HAP-1 (cell line): ENCODE results near the gene MYOCOS.
"Not testable (repeated sequence)": the region's sequence is repeated elsewhere in the genome, so short reads cannot be mapped to it uniquely, and the experiment has no call there.

ENCODE experiments used
- DNase-seq, 2 experiments: peaks; one replicate each; pipeline ENCODE4 v3.0.0-alpha.2; 2016 to 2020; ENCODE audit warnings: low spot score in 2 of 2
- H3K27me3 ChIP-seq: fragments of 250-450 bp; sonication (Bioruptor Pico); 2 replicates; pipeline ENCODE4 v1.5.1; 2020; ENCODE audit warnings: low read depth, mild to moderate bottlenecking, moderate library complexity
- H3K36me3 ChIP-seq: fragments of 250-450 bp; sonication (Bioruptor Pico); replicated peaks from 2 replicates; pipeline ENCODE4 v1.5.1; 2020; ENCODE audit warnings: mild to moderate bottlenecking
- H3K4me1 ChIP-seq: fragments of 250-450 bp; sonication (Bioruptor Pico); 2 replicates; pipeline ENCODE4 v1.5.1; 2020; ENCODE audit warnings: mild to moderate bottlenecking
- H3K4me3 ChIP-seq: fragments of 250-450 bp; sonication (Bioruptor Pico); 2 replicates; pipeline ENCODE4 v1.5.1; 2020; ENCODE audit warnings: mild to moderate bottlenecking, moderate library complexity
- H3K9me3 ChIP-seq: fragments of 250-450 bp; sonication (Bioruptor Pico); 2 replicates; pipeline ENCODE4 v1.5.1; 2020; ENCODE audit warnings: mild to moderate bottlenecking, moderate library complexity
- in situ Hi-C: fragments of 300-500 bp; cut with MboI; formaldehyde crosslinking; loops from 3 replicates; pipeline ENCODE4 v1.14.3; 2020; ENCODE audit warnings: low sequenced_read_pairs, inconsistent platforms, mixed read lengths

Gene MYOCOS, protein sequence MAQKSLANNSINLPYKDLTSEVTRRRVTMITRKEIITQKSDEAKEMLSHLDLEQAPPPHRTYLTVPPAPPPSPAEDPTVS

DNA sequence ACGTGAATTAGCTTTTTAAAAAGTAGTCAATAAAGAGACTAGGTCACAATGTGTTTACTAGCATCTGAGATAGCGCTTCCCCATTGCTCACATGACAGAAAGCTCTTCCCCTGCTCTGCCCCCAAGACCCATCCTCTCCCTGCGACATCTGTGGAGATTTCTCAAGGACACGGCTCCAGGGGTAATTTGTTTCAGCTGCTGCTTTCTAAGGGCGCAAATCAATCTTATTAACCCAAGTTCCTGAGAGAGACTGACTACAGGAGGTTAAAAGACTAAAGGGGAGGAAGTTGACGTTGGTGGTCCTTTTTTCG is at the start of gene MYOCOS:
Gene MYOCOS, plus strand, starts transcription at position 92 of the 311 bp plus-strand sequence. CDS start 1,641 bp downstream, outside the sequence.
- Histone ChIP-seq H3K4me3 (no peak within 1 kb of the TSS), H3K4me1 (peaks cover 14% of the 10 kb centered on the region), H3K27me3 (no peaks in the 10 kb centered on the region), H3K9me3 (peaks cover 3% of the 10 kb centered on the region; the same call in 1 of the 2 replicates), H3K36me3 (no peaks in the 10 kb centered on the region)
- no peak for DNase-seq
- in situ Hi-C loops = no loop called here

DNA sequence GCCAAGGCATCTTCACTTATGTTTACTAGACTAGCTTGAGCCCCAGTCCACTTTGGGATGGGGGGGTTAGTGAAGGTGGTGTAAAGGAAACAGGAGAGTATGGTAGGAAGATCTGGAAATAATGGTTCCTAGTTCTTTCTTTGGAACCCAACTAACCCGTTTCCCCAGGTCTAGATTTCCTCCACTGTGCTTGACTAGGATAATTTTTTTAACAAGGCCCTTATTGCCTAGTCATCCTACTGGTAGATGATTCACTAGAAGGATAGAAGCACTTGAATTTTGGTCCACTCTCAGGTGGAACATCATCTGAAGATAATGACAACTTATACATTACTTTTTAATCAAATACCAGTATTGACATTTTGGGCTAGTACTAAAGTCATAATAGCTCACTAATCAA is 45.9 kb upstream of the MYOCOS start:
- Histone ChIP-seq H3K36me3 (peaks cover 80% of the 10 kb centered on the region), H3K4me3 (no peak overlapping the region)
- in situ Hi-C loops = no loop called here

DNA sequence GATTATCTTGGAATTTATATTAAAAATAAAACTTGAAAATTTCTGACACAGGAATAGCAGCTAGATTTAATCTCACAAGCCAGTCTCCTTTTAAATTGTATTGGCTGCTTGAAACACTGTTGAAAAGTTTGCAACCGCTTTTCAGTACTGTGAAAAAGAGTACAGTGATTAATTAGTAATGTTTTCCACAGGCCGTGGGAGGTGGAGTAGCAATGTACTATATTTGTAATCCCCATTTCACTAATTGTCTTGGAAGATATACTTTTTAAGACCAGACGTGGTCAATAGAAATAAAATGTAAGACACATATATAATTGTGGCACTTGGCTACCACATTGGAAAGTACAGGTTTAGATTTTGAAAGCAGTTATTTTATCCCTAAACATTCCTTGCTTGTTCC is 40.8 kb upstream of the MYOCOS start:
- peaks cover 80% of the 10 kb centered on the region for H3K36me3 ChIP-seq
- H3K4me1 ChIP-seq = no peaks in the 10 kb centered on the region
- DNase-seq = no peak

More for the DNA sequence above, 45.9 kb upstream of the MYOCOS start:
- Histone ChIP-seq H3K9me3 (no peaks in the 10 kb centered on the region), H3K4me1 (no peaks in the 10 kb centered on the region), H3K27me3 (no peaks in the 10 kb centered on the region)
- DNase-seq = no peak

DNA sequence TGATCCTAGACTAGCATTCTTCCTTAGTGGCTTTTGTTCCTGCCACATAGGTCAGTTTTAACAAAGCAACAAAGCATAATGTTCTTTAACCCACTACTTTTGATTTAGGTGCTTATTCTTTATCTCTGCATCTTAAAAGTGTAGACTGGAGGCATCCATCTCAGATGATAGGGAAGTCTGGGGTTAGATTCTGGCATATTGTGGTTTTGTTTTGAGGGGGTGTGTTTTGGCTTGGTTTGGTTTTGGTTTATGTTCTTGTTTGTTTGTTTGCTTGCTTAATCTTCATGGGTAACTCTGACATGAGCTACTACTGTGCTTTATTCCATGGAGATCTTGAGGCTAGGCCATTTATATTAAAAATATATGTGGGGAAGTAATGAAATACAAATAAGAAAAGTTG is 40.3 kb upstream of the MYOCOS start:
- Histone ChIP-seq H3K27me3 (no peaks in the 10 kb centered on the region), H3K4me3 (no peak overlapping the region), H3K4me1 (no peaks in the 10 kb centered on the region), H3K9me3 (no peaks in the 10 kb centered on the region), H3K36me3 (peaks cover 78% of the 10 kb centered on the region)
- no peak for DNase-seq
- in situ Hi-C loops = no loop called here

More for the DNA sequence above, 40.8 kb upstream of the MYOCOS start:
- no peaks in the 10 kb centered on the region for H3K27me3 ChIP-seq
- H3K9me3 ChIP-seq = no peaks in the 10 kb centered on the region
- H3K4me3 ChIP-seq = no peak overlapping the region
- in situ Hi-C loops = no loop called here

DNA sequence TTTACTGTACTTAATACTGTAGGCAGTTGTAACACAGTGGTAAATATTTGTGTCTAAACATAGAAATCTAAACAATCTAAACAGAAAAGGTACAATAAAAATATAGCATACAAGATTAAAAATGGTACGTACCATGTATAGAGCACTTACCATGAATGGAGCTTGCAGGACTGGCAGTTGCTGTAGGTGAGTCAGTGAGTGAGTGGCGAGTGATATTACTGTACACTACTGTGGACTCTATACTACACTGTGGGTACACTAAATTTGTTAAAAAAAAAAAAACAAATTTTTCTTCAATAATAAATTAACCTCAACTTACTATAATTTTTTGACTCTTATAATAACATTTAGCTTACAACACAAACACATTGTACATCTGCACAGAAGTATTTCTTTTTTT is 39.5 kb upstream of the MYOCOS start:
- no peaks in the 10 kb centered on the region for H3K9me3 ChIP-seq
- no peaks in the 10 kb centered on the region for H3K4me1 ChIP-seq
- H3K27me3 ChIP-seq = no peaks in the 10 kb centered on the region
- in situ Hi-C loops = no loop called here
- H3K36me3 ChIP-seq = peaks cover 78% of the 10 kb centered on the region
- H3K4me3 ChIP-seq = no peak overlapping the region
- no peak for DNase-seq

DNA sequence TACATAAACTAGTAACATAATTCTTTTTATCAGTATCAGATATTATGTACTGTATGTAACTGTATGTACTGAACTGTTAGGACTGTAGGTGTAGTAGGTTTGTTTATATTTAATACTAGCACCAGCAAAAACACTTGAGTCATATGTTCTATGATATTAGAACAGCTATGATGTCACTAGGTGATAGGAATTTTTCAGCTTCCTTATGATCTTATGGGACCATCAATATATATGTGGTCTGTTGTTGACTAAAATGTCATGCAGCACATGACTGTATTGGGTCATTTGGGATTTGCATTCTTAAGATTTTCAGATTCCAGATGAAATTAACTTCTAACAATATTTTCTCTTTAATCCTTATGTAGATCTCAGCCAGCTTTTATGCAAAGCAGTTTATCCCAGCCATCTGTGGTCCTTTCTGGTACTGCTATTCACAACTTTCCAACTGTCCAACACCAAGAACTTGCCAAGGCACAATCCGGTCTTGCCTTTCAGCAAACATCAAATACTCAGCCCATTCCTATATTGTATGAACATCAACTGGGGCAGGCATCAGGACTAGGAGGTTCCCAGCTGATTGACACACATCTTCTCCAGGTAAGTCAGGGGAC is 38.3 kb upstream of the MYOCOS start:
- in situ Hi-C loops = no loop called here
- Histone ChIP-seq H3K9me3 (no peaks in the 10 kb centered on the region), H3K27me3 (no peaks in the 10 kb centered on the region), H3K4me3 (no peak overlapping the region), H3K36me3 (peaks cover 80% of the 10 kb centered on the region), H3K4me1 (no peaks in the 10 kb centered on the region)
- DNase-seq = no peak

DNA sequence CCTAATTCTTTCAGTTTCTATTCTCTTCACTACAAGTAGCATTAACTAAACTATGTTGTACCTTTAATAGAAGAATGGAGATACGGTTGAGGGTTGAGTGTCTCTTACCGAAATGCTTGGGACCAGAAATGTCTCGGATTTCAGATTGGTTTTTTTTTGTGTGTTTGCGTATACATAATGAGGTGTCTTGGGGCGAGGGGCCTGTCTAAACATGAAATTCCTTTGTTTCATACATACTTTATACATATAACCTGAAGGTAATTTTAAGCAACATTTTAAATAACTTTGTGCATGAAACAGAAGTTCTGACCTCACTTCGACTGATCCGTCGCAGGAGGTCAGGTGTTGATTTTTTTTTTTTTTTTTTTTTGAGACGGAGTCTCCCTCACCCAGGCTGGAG is 36.3 kb upstream of the MYOCOS start:
- DNase-seq = no peak
- H3K27me3 ChIP-seq = no peaks in the 10 kb centered on the region
- no peak overlapping the region for H3K4me3 ChIP-seq
- H3K4me1 ChIP-seq = no peaks in the 10 kb centered on the region
- in situ Hi-C loops = no loop called here
- peaks cover 76% of the 10 kb centered on the region for H3K36me3 ChIP-seq
- H3K9me3 ChIP-seq = no peaks in the 10 kb centered on the region

DNA sequence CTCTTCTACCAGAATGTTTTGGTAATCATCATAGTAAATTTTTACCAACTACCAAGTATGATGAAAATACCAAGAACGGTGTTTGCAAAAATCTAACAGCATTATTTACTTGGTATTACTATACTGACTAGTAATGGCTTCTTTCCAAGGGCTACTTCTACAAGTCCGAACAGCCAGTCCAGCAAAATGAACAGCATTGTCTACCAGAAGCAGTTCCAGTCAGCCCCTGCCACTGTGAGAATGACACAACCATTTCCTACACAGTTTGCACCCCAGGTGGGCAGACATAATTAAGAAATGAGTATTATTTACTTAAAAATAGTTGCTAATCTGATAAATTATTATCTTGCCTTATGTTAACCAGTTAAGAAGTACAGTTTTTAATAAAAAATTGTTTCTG is 33.8 kb upstream of the MYOCOS start:
- H3K4me3 ChIP-seq = no peak overlapping the region
- H3K4me1 ChIP-seq = no peaks in the 10 kb centered on the region
- H3K36me3 ChIP-seq = peaks cover 82% of the 10 kb centered on the region
- H3K9me3 ChIP-seq = no peaks in the 10 kb centered on the region
- DNase-seq = no peak
- no peaks in the 10 kb centered on the region for H3K27me3 ChIP-seq
- in situ Hi-C loops = no loop called here

DNA sequence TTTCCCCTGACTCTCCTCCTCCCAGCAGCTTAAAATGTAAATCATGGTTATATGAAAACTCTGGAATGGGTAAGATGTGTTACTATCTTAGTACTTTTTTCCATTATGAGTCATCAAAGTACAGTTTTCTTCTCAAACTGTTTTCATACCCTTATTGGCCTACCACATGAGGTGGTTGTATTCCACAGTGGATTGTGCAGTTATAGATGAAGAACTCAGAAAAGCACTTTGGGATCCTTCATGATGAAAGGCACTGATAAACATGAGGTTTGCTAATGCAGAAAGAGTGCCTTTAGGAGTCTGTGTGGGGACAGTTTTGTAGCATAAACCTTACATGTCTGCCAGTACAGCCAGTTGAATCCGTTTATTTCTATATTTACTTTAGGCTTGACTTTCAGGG is 32.0 kb upstream of the MYOCOS start:
- Histone ChIP-seq H3K4me1 (no peaks in the 10 kb centered on the region), H3K4me3 (no peak overlapping the region), H3K9me3 (no peaks in the 10 kb centered on the region), H3K27me3 (no peaks in the 10 kb centered on the region), H3K36me3 (peaks cover 69% of the 10 kb centered on the region)
- DNase-seq = no peak
- in situ Hi-C loops = no loop called here

DNA sequence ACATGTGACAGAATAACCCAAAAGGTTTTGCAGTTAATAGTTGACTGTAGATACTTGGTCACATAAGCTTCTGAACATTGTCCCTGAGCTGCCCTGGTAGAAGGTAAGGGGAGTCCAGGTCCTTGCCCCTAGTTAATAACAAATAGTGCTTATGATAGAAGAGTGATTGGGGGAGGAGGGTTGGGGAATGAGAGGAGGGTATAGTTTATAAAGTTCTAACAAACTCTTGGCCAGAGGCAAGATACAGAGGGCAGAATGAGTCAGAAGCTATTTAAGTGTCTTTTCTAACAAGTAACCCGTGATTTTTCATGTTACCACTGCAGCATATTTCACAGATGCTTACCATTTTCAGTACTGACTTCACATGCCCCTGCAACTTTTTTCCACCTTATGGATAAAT is 26.7 kb upstream of the MYOCOS start:
- no peak overlapping the region for H3K4me3 ChIP-seq
- H3K4me1 ChIP-seq = no peaks in the 10 kb centered on the region
- H3K9me3 ChIP-seq = no peaks in the 10 kb centered on the region
- in situ Hi-C loops = no loop called here
- peaks cover 27% of the 10 kb centered on the region for H3K36me3 ChIP-seq
- H3K27me3 ChIP-seq = no peaks in the 10 kb centered on the region
- DNase-seq = no peak

DNA sequence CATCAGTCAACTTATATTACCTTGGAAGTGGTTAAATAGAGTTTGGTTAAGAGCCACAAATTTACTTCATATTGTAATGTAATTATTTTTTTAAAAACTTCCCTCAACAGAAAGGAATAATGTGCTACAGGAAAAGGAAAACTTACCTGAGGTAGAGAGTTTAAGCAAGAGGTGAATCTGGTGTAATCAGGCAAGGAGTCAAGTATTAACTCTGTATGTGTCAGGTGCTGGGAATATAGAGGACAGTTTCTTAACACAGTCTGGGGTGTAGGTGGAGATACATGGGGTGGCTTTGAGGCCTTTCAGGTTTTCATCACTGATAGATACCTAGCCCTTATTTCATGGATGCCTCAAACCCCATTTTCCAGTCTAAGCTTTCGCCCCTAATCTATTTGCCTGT is 25.9 kb upstream of the MYOCOS start:
- Histone ChIP-seq H3K4me1 (no peaks in the 10 kb centered on the region), H3K27me3 (no peaks in the 10 kb centered on the region), H3K9me3 (no peaks in the 10 kb centered on the region), H3K4me3 (no peak overlapping the region), H3K36me3 (peaks cover 22% of the 10 kb centered on the region)
- in situ Hi-C loops = no loop called here
- DNase-seq = no peak

DNA sequence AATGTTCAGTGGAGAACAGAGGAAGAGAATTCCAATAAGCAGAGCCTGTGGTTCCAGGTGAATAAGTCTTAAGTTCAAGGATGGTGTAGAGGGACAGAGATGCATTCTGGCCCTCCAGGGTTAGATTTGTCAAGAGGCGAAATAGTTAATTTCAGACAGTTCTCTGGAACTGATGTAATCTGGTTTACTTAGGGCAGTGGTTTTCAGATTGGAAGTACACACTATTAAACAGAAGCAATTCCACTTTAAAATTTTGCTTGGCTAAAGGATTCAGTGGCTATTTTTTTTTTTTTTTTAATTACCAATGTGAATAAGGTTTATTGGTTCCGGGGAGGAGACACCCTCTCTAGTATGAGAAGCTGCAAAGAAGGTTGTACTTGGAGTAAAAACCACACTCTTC is 25.3 kb upstream of the MYOCOS start:
- H3K9me3 ChIP-seq = no peaks in the 10 kb centered on the region
- peaks cover 17% of the 10 kb centered on the region for H3K36me3 ChIP-seq
- in situ Hi-C loops = no loop called here
- no peaks in the 10 kb centered on the region for H3K4me1 ChIP-seq
- no peaks in the 10 kb centered on the region for H3K27me3 ChIP-seq
- no peak for DNase-seq
- no peak overlapping the region for H3K4me3 ChIP-seq

DNA sequence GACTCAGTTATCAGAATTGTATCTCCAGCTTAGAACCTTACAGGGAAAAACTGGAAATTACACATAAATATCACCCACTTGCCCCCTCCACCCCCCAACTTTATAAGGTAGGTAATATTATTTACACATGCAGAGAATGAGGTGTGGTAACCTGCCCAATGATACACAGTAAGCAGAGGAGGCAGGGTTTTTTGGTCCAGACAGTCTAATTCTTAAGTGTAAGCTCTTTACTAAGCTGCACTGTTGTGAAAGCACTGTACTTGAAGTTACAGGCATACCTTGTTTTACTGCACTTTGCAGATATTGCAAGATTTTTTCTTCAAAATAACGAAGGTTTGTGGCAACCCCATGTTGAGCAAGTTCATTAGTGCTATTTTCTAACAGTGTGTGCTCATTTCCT is 24.8 kb upstream of the MYOCOS start:
- Histone ChIP-seq H3K36me3 (peaks cover 12% of the 10 kb centered on the region), H3K4me1 (no peaks in the 10 kb centered on the region), H3K9me3 (no peaks in the 10 kb centered on the region), H3K27me3 (no peaks in the 10 kb centered on the region), H3K4me3 (no peak overlapping the region)
- in situ Hi-C loops = no loop called here
- DNase-seq = no peak

DNA sequence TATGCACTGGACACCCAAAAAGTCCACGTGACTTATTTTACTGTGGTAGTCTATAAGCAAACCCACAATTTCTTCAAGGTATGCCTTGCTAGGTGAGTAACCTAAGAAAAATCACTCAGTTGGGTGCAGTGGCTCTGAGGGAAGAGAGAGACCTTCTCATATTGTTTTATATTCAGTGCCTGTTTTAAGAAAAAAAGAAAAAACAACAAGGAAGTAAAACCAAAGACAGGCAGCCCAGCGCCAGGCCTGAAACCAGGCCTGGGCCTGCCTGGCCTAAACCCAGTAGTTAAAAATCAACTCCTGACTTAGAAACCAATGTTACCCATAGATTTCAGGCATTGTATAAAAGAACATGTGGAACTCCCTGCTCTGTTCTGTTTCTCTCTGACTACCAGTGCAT is 21.7 kb upstream of the MYOCOS start:
- in situ Hi-C loops, H3K36me3 ChIP-seq, H3K4me1 ChIP-seq, H3K27me3 ChIP-seq, H3K4me3 ChIP-seq, H3K9me3 ChIP-seq, DNase-seq: not testable (repeated sequence)

DNA sequence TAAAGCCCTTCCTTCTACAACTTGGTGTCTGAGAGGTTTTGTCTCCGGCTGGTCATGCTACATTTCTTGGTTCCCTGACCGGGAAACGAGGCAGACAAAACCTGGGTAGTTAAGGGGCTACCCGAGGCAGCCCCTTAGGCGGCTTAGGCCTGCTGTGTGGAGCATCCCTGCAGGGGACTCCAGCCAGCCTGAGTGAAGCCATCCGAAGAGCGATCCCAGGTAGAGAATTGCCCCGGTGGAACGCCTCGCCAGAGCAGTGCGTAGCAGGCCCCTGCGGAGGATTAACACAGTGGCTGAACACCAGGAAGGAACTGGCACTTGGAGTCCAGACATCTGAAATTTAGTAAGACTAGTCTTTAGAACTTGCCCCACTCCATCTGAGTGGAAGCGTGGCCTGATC is 21.2 kb upstream of the MYOCOS start:
- no peaks in the 10 kb centered on the region for H3K36me3 ChIP-seq
- H3K27me3 ChIP-seq = no peaks in the 10 kb centered on the region
- in situ Hi-C loops = no loop called here
- no peaks in the 10 kb centered on the region for H3K9me3 ChIP-seq
- H3K4me1 ChIP-seq = no peaks in the 10 kb centered on the region
- no peak overlapping the region for H3K4me3 ChIP-seq
- DNase-seq = no peak
